Peyer's patch (tissue), 4 donors: ENCODE data around the gene SMAD1.

ENCODE experiments used
- POLR2A ChIP-seq, 2 donors: fragments of 450-650 bp; IDR thresholded peaks; one replicate each; pipeline ENCODE4 v1.5.1; 2017; ENCODE audit warnings: antibody characterized with exemption in 2 of 2, mild to moderate bottlenecking in 2 of 2, moderate library complexity in 2 of 2
- TF ChIP-seq, protein P1 (sequence below), 6 experiments: fragments of 450-650 bp in 4 of 6; fragments of 200-600 bp in 2 of 6; sonication (generic) in 1 of 6; IDR thresholded peaks; one replicate each; pipeline ENCODE4 v1.5.1; 2017 to 2019; ENCODE audit warnings: antibody characterized with exemption in 6 of 6, mild to moderate bottlenecking in 3 of 6, moderate library complexity in 1 of 6

DNA sequence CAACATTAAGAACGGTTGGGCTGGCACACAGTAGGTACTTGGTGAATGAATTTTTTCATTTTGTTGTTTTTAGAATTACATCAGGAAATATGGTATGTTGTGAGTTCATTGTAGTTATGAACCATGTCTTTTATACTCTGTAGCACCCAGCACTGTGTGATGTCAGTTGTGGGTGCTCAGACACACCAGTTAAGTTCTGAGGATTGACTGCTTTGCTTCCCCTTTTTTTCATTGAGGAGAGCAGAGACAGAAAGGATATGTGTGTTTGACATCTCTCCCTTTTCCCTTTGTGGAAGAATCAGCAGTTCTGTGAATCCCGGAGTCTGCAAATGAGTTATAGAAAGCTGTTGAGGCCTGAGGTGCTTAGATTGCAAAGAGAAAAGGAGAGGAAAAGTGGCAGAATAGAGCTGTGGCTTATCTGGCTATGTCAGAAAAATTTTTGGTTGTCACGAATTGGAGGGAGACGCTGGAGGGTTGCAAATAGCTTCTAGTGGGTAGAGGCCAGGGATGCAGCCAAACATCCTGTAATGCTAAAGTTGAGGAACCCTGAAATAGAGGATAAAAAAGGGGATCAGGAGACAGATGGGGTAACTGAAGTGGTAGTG lies 13.1 kb downstream of the SMAD1 start:
- TF ChIP-seq, protein P1, sequence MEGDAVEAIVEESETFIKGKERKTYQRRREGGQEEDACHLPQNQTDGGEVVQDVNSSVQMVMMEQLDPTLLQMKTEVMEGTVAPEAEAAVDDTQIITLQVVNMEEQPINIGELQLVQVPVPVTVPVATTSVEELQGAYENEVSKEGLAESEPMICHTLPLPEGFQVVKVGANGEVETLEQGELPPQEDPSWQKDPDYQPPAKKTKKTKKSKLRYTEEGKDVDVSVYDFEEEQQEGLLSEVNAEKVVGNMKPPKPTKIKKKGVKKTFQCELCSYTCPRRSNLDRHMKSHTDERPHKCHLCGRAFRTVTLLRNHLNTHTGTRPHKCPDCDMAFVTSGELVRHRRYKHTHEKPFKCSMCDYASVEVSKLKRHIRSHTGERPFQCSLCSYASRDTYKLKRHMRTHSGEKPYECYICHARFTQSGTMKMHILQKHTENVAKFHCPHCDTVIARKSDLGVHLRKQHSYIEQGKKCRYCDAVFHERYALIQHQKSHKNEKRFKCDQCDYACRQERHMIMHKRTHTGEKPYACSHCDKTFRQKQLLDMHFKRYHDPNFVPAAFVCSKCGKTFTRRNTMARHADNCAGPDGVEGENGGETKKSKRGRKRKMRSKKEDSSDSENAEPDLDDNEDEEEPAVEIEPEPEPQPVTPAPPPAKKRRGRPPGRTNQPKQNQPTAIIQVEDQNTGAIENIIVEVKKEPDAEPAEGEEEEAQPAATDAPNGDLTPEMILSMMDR (IDR thresholded peaks at IDR 0.05) = no peak
- TF ChIP-seq POLR2A (IDR thresholded peaks at IDR 0.05) = no peak
